Activated T-helper 1 cell treated with anti-CD3 and anti-CD28 coated beads, Interleukin-12 subunit alpha, Interleukin-12 subunit beta, Interleukin-2, Interleukin-4 antibody, amounts not matched to agents 30 ng/mL and 10 ng/mL and 1 ng/mL, durations not matched to agents 14 hours and 24 hours and 36 hours (primary cell): Measurements from ENCODE around the gene MTMR6. TPM values are rescaled to one million over a fixed set of nuclear protein-coding genes. Genes with fewer than 3 reads are reported as not detected.

ENCODE experiments used
- DNase-seq: peaks from one replicate; pipeline ENCODE4 v3.0.0; 2021; ENCODE audit warnings: low spot score
- H3K27ac Mint-ChIP-seq: one replicate; pipeline ENCODE4 v1.8.0; 2021; ENCODE audit warnings: mild to moderate bottlenecking, mixed read lengths
- H3K27me3 Mint-ChIP-seq: one replicate; pipeline ENCODE4 v1.8.0; 2022; ENCODE audit warnings: mild to moderate bottlenecking, moderate library complexity, mixed read lengths; ENCODE audit not compliant: insufficient read depth
- H3K36me3 Mint-ChIP-seq: one replicate; pipeline ENCODE4 v1.8.0; 2021; ENCODE audit warnings: low read depth, mixed read lengths
- H3K4me1 Mint-ChIP-seq: one replicate; pipeline ENCODE4 v1.8.0; 2021; ENCODE audit warnings: low read depth, mixed read lengths
- H3K4me3 Mint-ChIP-seq: one replicate; pipeline ENCODE4 v1.8.0; 2021; ENCODE audit warnings: mild to moderate bottlenecking, moderate library complexity, mixed read lengths
- H3K9me3 Mint-ChIP-seq: one replicate; pipeline ENCODE4 v1.8.0; 2021; ENCODE audit warnings: mixed read lengths
- intact Hi-C: fragments of 100-400 bp; cut with micrococcal nuclease; formaldehyde crosslinking; loops from one replicate; pipeline ENCODE4 v1.15.1; 2024
- total RNA-seq: library from RNA; stranded (reverse); gene quantifications from 2 replicates; pipeline ENCODE4 v1.2.3, GENCODE V29; 2022

MTMR6 gene
- total RNA-seq, 1 donor from 2014 or later = 17.0 TPM

GRCh38 chr13:25207291-25207810, 79.9 kb downstream of the MTMR6 start:
- no peaks in the 10 kb centered on the region for H3K9me3 Mint-ChIP-seq
- intact Hi-C loops = no loop called here
- no peak overlapping the region for H3K27ac Mint-ChIP-seq
- H3K36me3 Mint-ChIP-seq = no peaks in the 10 kb centered on the region
- DNase-seq = no peak
- no peaks in the 10 kb centered on the region for H3K4me1 Mint-ChIP-seq
- H3K4me3 Mint-ChIP-seq = no peak overlapping the region
- peaks cover 13% of the 10 kb centered on the region for H3K27me3 Mint-ChIP-seq

- H3K4me1 Mint-ChIP-seq = no peaks in the 10 kb centered on the region
- intact Hi-C loops = no loop called here
- H3K27ac Mint-ChIP-seq = no peak overlapping the region
- no peak for DNase-seq
- H3K9me3 Mint-ChIP-seq = no peaks in the 10 kb centered on the region
- peaks cover 13% of the 10 kb centered on the region for H3K27me3 Mint-ChIP-seq
- no peaks in the 10 kb centered on the region for H3K36me3 Mint-ChIP-seq
- H3K4me3 Mint-ChIP-seq = no peak overlapping the region
Observed at GRCh38 chr13:25204863-25205262, 82.4 kb downstream of the MTMR6 start.

GRCh38 chr13:25203127-25203740, 84.1 kb downstream of the MTMR6 start:
- Mint-ChIP-seq H3K27me3 (peaks cover 14% of the 10 kb centered on the region), H3K36me3 (no peaks in the 10 kb centered on the region), H3K4me1 (no peaks in the 10 kb centered on the region), H3K27ac (no peak overlapping the region), H3K4me3 (no peak overlapping the region), H3K9me3 (no peaks in the 10 kb centered on the region)
- intact Hi-C loops = no loop called here
- DNase-seq = no peak

- intact Hi-C loops = no loop called here
- H3K27ac Mint-ChIP-seq = no peak overlapping the region
- H3K27me3 Mint-ChIP-seq = peaks cover 9% of the 10 kb centered on the region
- DNase-seq = no peak
- no peaks in the 10 kb centered on the region for H3K9me3 Mint-ChIP-seq
- H3K4me3 Mint-ChIP-seq = no peak overlapping the region
- no peaks in the 10 kb centered on the region for H3K36me3 Mint-ChIP-seq
- no peaks in the 10 kb centered on the region for H3K4me1 Mint-ChIP-seq
Observed at GRCh38 chr13:25200783-25201182, 86.5 kb downstream of the MTMR6 start.

GRCh38 chr13:25198647-25199046, 88.6 kb downstream of the MTMR6 start:
- no peak overlapping the region for H3K4me3 Mint-ChIP-seq

GRCh38 chr13:25196971-25197370, 90.3 kb downstream of the MTMR6 start:
- H3K27me3 Mint-ChIP-seq = peaks cover 14% of the 10 kb centered on the region
- no peaks in the 10 kb centered on the region for H3K4me1 Mint-ChIP-seq
- H3K4me3 Mint-ChIP-seq = no peak overlapping the region
- H3K36me3 Mint-ChIP-seq = no peaks in the 10 kb centered on the region
- no peak for DNase-seq
- no peaks in the 10 kb centered on the region for H3K9me3 Mint-ChIP-seq
- no peak overlapping the region for H3K27ac Mint-ChIP-seq
- intact Hi-C loops = no loop called here

More at GRCh38 chr13:25198647-25199046, 88.6 kb downstream of the MTMR6 start:
- H3K27me3 Mint-ChIP-seq = peaks cover 12% of the 10 kb centered on the region
- DNase-seq = no peak
- no peaks in the 10 kb centered on the region for H3K36me3 Mint-ChIP-seq
- intact Hi-C loops = no loop called here
- H3K27ac Mint-ChIP-seq = no peak overlapping the region
- H3K4me1 Mint-ChIP-seq = no peaks in the 10 kb centered on the region
- no peaks in the 10 kb centered on the region for H3K9me3 Mint-ChIP-seq

Other genes with a start within 250 kb of the MTMR6 start
- 0.34 TPM in 2 replicates for gene PABPC3, start 191.4 kb downstream of the MTMR6 start, total RNA-seq
- gene AMER2, start 115.2 kb downstream of the MTMR6 start, total RNA-seq = not detected in 2 replicates
- gene NUP58, start 14.1 kb upstream of the MTMR6 start, total RNA-seq = 131 and 142 TPM in 2 replicates
- 0.51 and 0.52 TPM in 2 replicates for gene ATP8A2, start 84.5 kb upstream of the MTMR6 start, total RNA-seq